HEK293 (cell line): ENCODE results near the gene ACTN4.

Experiments
- CTCF ChIA-PET: fragments of 350-600 bp; formaldehyde crosslinking; extraction: SDS; loops from one replicate; lab custom pipeline; 2021; ENCODE audit warnings: antibody characterized with exemption; lab: Yijun Ruan, JAX
- POLR2A ChIA-PET: fragments of 300-600 bp; formaldehyde crosslinking; extraction: SDS; loops from one replicate; lab custom pipeline; 2020; ENCODE audit warnings: antibody characterized with exemption, inconsistent platforms; lab: Yijun Ruan, JAX
- H3K27ac ChIP-seq: fragments of 200-500 bp; sonication (Bioruptor generic); 2 replicates; pipeline ENCODE4 v1.5.1; 2014; ENCODE audit warnings: low read depth, low read length, control low read depth, inconsistent platforms; ENCODE audit errors: extremely low read depth
- H3K36me3 ChIP-seq, 2 experiments: fragments of 200-500 bp in 1 of 2; sonication (Bioruptor generic) in 1 of 2; 1 replicate in 1 of 2; 2 replicates in 1 of 2; pipeline ENCODE4 v1.5.1; 2014 to 2017; ENCODE audit warnings: inconsistent platforms in 2 of 2, low read length in 2 of 2; ENCODE audit not compliant: control insufficient read depth in 2 of 2, insufficient read depth in 1 of 2
- H3K4me1 ChIP-seq: fragments of 200-500 bp; sonication (Bioruptor generic); 2 replicates; pipeline ENCODE4 v1.5.1; 2014; ENCODE audit warnings: mild to moderate bottlenecking, low read length, inconsistent platforms; ENCODE audit not compliant: control insufficient read depth, insufficient read depth
- H3K4me3 ChIP-seq: 2 replicates; pipeline ENCODE4 v1.5.1; 2011; ENCODE audit warnings: low read depth, mild to moderate bottlenecking, control low read depth, low read length, moderate library complexity
- H3K9me3 ChIP-seq: fragments of 200-500 bp; sonication (Bioruptor generic); 2 replicates; pipeline ENCODE4 v1.5.1; 2014; ENCODE audit warnings: low read depth, low read length, inconsistent platforms; ENCODE audit not compliant: control insufficient read depth, insufficient read depth
- EGR2 ChIP-seq: fragments of 450-650 bp; formaldehyde crosslinking; IDR thresholded peaks from 2 replicates; pipeline ENCODE4 v1.5.1; 2016; ENCODE audit warnings: low read depth, missing biosample characterization, missing genetic modification characterization
- GLIS2 ChIP-seq: fragments of 450-650 bp; formaldehyde crosslinking; IDR thresholded peaks from 2 replicates; pipeline ENCODE4 v1.5.1; 2016; ENCODE audit warnings: missing biosample characterization, missing genetic modification characterization
- HIC1 ChIP-seq: fragments of 450-650 bp; formaldehyde crosslinking; IDR thresholded peaks from 2 replicates; pipeline ENCODE4 v1.5.1; 2016; ENCODE audit warnings: missing biosample characterization, missing genetic modification characterization
- HOXD13 ChIP-seq: sonication (generic); formaldehyde crosslinking; IDR thresholded peaks from 2 replicates; pipeline ENCODE4 v1.8.0; 2022; ENCODE audit warnings: missing genetic modification reagents, borderline replicate concordance
- OSR2 ChIP-seq: fragments of 450-650 bp; formaldehyde crosslinking; IDR thresholded peaks from 2 replicates; pipeline ENCODE4 v1.5.1; 2016; ENCODE audit warnings: missing biosample characterization, missing genetic modification characterization
- RBAK ChIP-seq: fragments of 450-650 bp; formaldehyde crosslinking; IDR thresholded peaks from 2 replicates; pipeline ENCODE4 v1.5.1; 2016; ENCODE audit warnings: missing biosample characterization, missing genetic modification characterization
- SCRT1 ChIP-seq: fragments of 450-650 bp; formaldehyde crosslinking; IDR thresholded peaks from 2 replicates; pipeline ENCODE4 v1.5.1; 2016; ENCODE audit warnings: missing biosample characterization, missing genetic modification characterization, borderline replicate concordance
- SCRT2 ChIP-seq: fragments of 450-650 bp; formaldehyde crosslinking; IDR thresholded peaks from 2 replicates; pipeline ENCODE4 v1.5.1; 2016; ENCODE audit warnings: missing biosample characterization, missing genetic modification characterization
- WT1 ChIP-seq: fragments of 450-650 bp; formaldehyde crosslinking; IDR thresholded peaks from 2 replicates; pipeline ENCODE4 v1.5.1; 2016; ENCODE audit warnings: missing biosample characterization, missing genetic modification characterization
- ZBTB1 ChIP-seq: fragments of 450-650 bp; formaldehyde crosslinking; IDR thresholded peaks from 2 replicates; pipeline ENCODE4 v1.5.1; 2016; ENCODE audit warnings: missing biosample characterization, missing genetic modification characterization
- ZBTB17 ChIP-seq: fragments of 450-650 bp; formaldehyde crosslinking; IDR thresholded peaks from 2 replicates; pipeline ENCODE4 v1.5.1; 2016; ENCODE audit warnings: missing biosample characterization, missing genetic modification characterization
- ZBTB20 ChIP-seq: fragments of 450-650 bp; formaldehyde crosslinking; IDR thresholded peaks from 2 replicates; pipeline ENCODE4 v1.5.1; 2016; ENCODE audit warnings: missing biosample characterization, missing genetic modification characterization
- ZBTB48 ChIP-seq: fragments of 450-650 bp; formaldehyde crosslinking; IDR thresholded peaks from 2 replicates; pipeline ENCODE4 v1.5.1; 2016; ENCODE audit warnings: missing biosample characterization, missing genetic modification characterization
- ZNF140 ChIP-seq: fragments of 450-650 bp; formaldehyde crosslinking; IDR thresholded peaks from 2 replicates; pipeline ENCODE4 v1.5.1; 2016; ENCODE audit warnings: missing biosample characterization, missing genetic modification characterization
- ZNF23 ChIP-seq: fragments of 450-650 bp; formaldehyde crosslinking; IDR thresholded peaks from 2 replicates; pipeline ENCODE4 v1.5.1; 2016; ENCODE audit warnings: missing biosample characterization, missing genetic modification characterization, borderline replicate concordance
- ZNF266 ChIP-seq: fragments of 450-650 bp; formaldehyde crosslinking; IDR thresholded peaks from 2 replicates; pipeline ENCODE4 v1.5.1; 2016; ENCODE audit warnings: missing biosample characterization, missing genetic modification characterization, low read depth
- ZNF354C ChIP-seq: fragments of 450-650 bp; formaldehyde crosslinking; IDR thresholded peaks from 2 replicates; pipeline ENCODE4 v1.5.1; 2016; ENCODE audit warnings: missing biosample characterization, missing genetic modification characterization, low read depth, borderline replicate concordance
- ZNF362 ChIP-seq: fragments of 450-650 bp; formaldehyde crosslinking; IDR thresholded peaks from 2 replicates; pipeline ENCODE4 v1.5.1; 2016; ENCODE audit warnings: missing biosample characterization, missing genetic modification characterization
- ZNF544 ChIP-seq: fragments of 450-650 bp; formaldehyde crosslinking; IDR thresholded peaks from 2 replicates; pipeline ENCODE4 v1.5.0; 2017; ENCODE audit warnings: missing biosample characterization, missing genetic modification characterization
- ZNF560 ChIP-seq: fragments of 450-650 bp; formaldehyde crosslinking; IDR thresholded peaks from 2 replicates; pipeline ENCODE4 v1.5.1; 2017; ENCODE audit warnings: missing biosample characterization, missing genetic modification characterization, borderline replicate concordance
- ZNF610 ChIP-seq: fragments of 450-650 bp; formaldehyde crosslinking; IDR thresholded peaks from 2 replicates; pipeline ENCODE4 v1.5.1; 2016; ENCODE audit warnings: missing biosample characterization, missing genetic modification characterization, borderline replicate concordance
- ZNF645 ChIP-seq: fragments of 450-650 bp; formaldehyde crosslinking; IDR thresholded peaks from 2 replicates; pipeline ENCODE4; 2016; ENCODE audit warnings: missing biosample characterization, missing genetic modification characterization
- ZNF654 ChIP-seq: fragments of 450-650 bp; formaldehyde crosslinking; IDR thresholded peaks from 2 replicates; pipeline ENCODE4 v1.5.1; 2016; ENCODE audit warnings: low read depth, missing biosample characterization, missing genetic modification characterization
- ZNF660 ChIP-seq: fragments of 450-650 bp; IDR thresholded peaks from 2 replicates; pipeline ENCODE4 v1.5.1; 2018; ENCODE audit warnings: missing biosample characterization, mild to moderate bottlenecking, missing genetic modification characterization
- ZNF670 ChIP-seq: fragments of 450-650 bp; formaldehyde crosslinking; IDR thresholded peaks from 2 replicates; pipeline ENCODE4 v1.5.1; 2016; ENCODE audit warnings: missing biosample characterization, missing genetic modification characterization, low read depth
- ZNF692 ChIP-seq: fragments of 450-650 bp; formaldehyde crosslinking; IDR thresholded peaks from 2 replicates; pipeline ENCODE4 v1.5.1; 2016; ENCODE audit warnings: missing biosample characterization, missing genetic modification characterization
- ZNF76 ChIP-seq: fragments of 450-650 bp; formaldehyde crosslinking; IDR thresholded peaks from 2 replicates; pipeline ENCODE4; 2016; ENCODE audit warnings: low read depth, missing biosample characterization, missing genetic modification characterization, borderline replicate concordance
- TF ChIP-seq, protein P1 (sequence below): fragments of 450-650 bp; formaldehyde crosslinking; IDR thresholded peaks from 2 replicates; pipeline ENCODE4 v1.5.1; 2016; ENCODE audit warnings: missing biosample characterization, missing genetic modification characterization
- TF ChIP-seq, protein P2 (sequence below): fragments of 450-650 bp; formaldehyde crosslinking; IDR thresholded peaks from 2 replicates; pipeline ENCODE4 v1.5.1; 2016; ENCODE audit warnings: missing biosample characterization, missing genetic modification characterization

Gene ACTN4

DNA sequence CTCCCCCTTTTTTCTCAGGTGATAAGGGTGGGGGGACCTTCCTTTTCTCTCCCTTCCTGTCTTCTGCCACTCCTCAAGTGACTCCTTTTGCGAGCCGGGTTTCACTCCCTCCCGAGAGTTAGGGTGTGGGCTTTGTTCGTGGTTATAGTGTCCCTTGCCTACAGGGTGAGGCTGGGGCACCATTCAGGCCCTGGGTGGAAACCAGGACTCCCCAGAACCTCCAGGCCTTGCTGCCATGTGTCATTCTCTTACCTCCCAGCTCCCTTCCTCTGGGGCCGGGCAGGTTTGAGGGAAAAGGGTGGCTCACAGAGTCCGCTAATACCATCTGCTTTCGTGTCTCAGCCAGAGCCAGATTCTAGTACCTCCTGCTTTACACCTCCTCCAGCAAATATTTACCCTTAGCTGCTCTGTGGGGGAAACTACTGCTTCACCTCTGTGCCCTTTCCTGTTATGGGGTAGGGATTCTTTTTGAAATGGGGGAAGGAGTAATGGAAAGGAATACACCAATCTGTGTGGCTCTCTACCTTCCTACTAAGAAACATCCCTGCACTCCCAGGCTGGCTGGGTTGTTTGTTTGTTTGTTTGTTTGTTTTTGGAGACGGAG lies 2.8 kb downstream of the ACTN4 start (continued):
- TF ChIP-seq ZNF654 (tag by site-specific recombination) (no peak), ZBTB20 (tag by site-specific recombination) (no peak), ZNF23 (no peak), ZNF362 (tag by site-specific recombination) (no peak), ZBTB17 (tag by site-specific recombination) (peak; percentile 45; the same call in 1 of the 2 replicates), WT1 (tag by site-specific recombination) (peak; percentile 44; the same call in 1 of the 2 replicates), ZNF76 (tag by site-specific recombination) (no peak), ZNF354C (tag by site-specific recombination) (no peak), ZNF560 (tag by site-specific recombination) (no peak), OSR2 (tag by site-specific recombination) (no peak), ZNF140 (tag by site-specific recombination) (no peak), ZBTB48 (peak; percentile 47), HOXD13 (CRISPR knock-in tag) (no peak), RBAK (tag by site-specific recombination) (no peak), ZNF266 (tag by site-specific recombination) (no peak), ZNF610 (no peak)
- TF ChIP-seq, protein P1, sequence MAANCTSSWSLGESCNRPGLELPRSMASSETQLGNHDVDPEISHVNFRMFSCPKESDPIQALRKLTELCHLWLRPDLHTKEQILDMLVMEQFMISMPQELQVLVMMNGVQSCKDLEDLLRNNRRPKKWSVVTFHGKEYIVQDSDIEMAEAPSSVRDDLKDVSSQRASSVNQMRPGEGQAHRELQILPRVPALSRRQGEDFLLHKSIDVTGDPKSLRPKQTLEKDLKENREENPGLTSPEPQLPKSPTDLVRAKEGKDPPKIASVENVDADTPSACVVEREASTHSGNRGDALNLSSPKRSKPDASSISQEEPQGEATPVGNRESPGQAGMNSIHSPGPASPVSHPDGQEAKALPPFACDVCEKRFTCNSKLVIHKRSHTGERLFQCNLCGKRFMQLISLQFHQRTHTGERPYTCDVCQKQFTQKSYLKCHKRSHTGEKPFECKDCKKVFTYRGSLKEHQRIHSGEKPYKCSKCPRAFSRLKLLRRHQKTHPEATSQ (tag by site-specific recombination), result no peak
- TF ChIP-seq, protein P2, sequence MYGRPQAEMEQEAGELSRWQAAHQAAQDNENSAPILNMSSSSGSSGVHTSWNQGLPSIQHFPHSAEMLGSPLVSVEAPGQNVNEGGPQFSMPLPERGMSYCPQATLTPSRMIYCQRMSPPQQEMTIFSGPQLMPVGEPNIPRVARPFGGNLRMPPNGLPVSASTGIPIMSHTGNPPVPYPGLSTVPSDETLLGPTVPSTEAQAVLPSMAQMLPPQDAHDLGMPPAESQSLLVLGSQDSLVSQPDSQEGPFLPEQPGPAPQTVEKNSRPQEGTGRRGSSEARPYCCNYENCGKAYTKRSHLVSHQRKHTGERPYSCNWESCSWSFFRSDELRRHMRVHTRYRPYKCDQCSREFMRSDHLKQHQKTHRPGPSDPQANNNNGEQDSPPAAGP (tag by site-specific recombination), result peak; percentile 35
- TF ChIP-seq, all 188 proteins: peak for 6

- Histone ChIP-seq H3K9me3 (peaks cover 2% of the 10 kb centered on the region; the same call in 1 of the 2 replicates), H3K36me3 (peaks cover 3 to 15% of the 10 kb centered on the region in 2 experiments), H3K4me3 (no peak overlapping the region), H3K27ac (peak overlapping the region; percentile 96), H3K4me1 (peaks cover 68% of the 10 kb centered on the region)
- ChIA-PET CTCF (interaction anchor here (0.6 to 8.2 kb wide), 4 partner anchors 16 to 247 kb away, joined by 3 to 85 read pairs (median 5); no protein-coding TSS in a partner anchor), POLR2A (interaction anchor here (2.1 to 4.5 kb wide), 2 partner anchors 32 to 72 kb away, joined by 14 to 46 read pairs; no protein-coding TSS in a partner anchor)
- TF ChIP-seq SCRT1 (tag by site-specific recombination) (no peak), SCRT2 (tag by site-specific recombination) (no peak), ZBTB1 (no peak), GLIS2 (tag by site-specific recombination) (no peak), ZNF692 (tag by site-specific recombination) (no peak), ZNF544 (tag by site-specific recombination) (no peak), ZNF670 (tag by site-specific recombination) (no peak), ZNF645 (tag by site-specific recombination) (0 out of 2 replicates have a peak, but pooled peaks have one; percentile 15), ZNF660 (0 out of 2 replicates have a peak, but pooled peaks have one; percentile 13), HIC1 (tag by site-specific recombination) (no peak), EGR2 (tag by site-specific recombination) (no peak)
These were observed 3.6 kb downstream of the ACTN4 start for GRCh38 chr19:38650911-38651584.
